DMS114 treated with DMSO at 0.1 percent for 48 hours (cell line): ENCODE data around the gene PODNL1.

Experiments
- DNase-seq: peaks from one replicate; lab custom pipeline; 2025; ENCODE audit not compliant: unreplicated experiment; lab: John Stamatoyannopoulos, UW

Gene PODNL1

DNA sequence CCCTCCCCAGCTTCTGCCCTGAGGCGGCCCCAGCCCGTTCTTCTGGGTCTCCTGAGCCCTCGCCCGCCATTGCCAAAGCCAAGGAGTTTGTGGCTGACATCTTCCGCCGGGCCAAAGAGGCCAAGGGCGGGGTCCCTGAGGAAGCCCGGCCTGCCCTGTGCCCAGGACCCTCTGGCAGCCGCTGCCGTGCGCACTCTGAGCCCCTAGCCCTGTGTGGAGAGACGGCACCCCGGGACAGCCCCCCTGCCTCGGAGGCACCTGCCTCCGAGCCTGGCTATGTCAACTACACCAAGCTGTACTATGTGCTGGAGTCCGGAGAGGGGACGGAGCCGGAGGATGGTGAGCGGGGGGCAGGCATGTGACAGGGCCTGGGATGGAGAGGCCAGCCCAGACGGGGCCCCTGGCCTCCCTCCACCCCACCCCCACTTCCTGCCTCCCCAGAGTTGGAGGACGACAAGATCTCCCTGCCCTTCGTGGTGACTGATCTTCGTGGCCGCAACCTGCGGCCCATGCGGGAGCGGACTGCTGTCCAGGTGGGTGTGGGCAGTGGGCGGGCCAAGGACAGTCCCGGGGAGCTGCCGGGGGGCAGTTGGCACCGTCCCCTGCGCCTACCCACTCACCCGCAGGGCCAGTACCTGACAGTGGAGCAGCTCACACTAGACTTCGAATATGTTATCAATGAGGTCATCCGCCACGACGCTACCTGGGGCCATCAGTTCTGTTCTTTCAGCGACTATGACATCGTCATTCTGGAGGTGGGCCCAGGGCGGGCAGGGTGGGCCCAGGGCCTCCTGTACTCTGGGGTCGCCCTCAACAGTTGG lies 21.1 kb upstream of the PODNL1 start:
- DNase-seq: no peak

DNA sequence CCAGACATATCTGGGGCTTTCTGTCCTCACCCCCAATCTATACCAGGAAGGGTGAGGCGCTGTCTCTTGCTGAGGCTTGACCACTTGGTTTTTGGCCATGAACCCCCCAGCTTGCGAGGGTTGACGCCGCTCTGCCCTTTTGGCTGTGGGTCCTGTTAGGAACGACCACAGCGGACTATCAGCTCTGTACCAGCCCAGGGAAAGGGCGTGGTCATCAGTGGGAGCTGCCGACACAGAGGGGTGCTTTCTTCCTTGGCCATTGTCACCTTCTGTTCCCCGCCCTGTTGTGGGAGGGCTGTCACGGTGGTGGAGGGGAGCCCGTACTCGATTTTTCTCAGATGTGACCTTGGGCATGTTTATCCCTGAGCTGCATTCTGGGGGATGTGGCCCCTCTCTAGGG lies 19.8 kb upstream of the PODNL1 start:
- no peak for DNase-seq

DNA sequence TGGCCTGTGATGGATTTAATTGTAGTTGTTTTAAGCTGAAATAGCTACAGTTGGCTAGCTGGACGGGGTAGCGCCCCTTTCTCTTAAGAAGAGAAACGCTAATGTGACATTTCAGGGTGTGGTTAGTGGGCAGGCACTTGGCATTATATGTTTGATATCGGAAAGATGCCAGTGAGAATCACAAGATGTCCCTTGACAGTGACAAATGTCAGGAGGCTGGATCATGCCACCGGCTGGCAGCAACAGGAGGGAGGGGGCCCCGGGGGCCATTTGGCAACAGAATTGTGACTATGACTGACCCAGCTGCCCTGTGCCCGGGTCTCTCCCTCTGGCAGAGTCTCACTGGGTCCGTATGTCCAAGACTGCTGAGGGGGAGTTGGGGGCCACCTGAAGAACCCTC lies 18.8 kb upstream of the PODNL1 start:
- DNase-seq: no peak

DNA sequence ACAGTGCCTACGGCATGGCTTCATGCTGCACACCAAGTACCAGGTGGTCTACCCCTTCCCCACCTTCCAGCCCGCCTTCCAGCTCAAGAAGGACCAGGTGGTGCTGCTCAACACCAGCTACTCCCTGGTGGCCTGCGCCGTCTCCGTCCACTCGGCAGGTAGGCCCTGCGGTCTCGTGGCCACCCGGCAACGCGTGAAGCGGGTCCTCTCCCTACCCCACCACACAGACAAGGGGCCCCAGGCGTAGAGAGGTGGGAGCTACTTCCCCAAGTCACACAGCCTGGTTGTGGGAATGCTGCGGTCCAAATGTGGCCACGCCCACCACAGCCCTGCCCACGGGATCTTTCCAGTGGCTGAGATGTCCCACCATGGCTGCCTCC lies 18.1 kb upstream of the PODNL1 start:
- no peak for DNase-seq

DNA sequence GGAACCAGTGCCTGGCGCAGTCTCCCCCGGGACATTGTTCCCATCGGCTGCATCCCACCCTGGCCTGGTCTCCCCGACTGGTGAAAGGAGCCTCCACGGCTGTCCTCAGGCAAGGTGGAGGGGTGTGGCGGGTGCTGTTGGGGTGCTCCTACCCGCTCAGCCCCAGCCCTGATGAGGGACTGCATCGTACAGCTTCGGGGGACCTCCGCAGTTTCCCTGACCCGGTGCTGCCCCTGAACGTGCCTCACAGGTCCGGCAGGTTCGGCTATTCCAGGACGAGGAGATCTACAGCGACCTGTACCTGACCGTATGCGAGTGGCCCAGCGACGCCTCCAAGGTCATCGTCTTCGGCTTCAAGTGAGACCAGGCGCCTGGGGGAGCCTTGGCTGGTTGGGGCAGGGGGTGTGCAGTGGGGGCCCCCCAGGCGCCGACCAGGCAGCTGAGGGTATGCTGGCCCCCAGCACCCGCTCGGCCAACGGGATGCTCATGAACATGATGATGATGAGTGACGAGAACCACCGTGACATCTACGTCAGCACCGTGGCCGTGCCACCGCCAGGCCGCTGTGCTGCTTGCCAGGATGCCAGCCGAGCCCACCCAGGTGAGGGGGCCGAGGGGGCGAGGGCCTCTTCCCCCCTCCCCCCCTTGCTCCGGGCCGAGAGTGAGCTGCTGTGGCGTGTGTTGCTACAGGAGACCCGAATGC lies 17.6 kb upstream of the PODNL1 start:
- DNase-seq: no peak

DNA sequence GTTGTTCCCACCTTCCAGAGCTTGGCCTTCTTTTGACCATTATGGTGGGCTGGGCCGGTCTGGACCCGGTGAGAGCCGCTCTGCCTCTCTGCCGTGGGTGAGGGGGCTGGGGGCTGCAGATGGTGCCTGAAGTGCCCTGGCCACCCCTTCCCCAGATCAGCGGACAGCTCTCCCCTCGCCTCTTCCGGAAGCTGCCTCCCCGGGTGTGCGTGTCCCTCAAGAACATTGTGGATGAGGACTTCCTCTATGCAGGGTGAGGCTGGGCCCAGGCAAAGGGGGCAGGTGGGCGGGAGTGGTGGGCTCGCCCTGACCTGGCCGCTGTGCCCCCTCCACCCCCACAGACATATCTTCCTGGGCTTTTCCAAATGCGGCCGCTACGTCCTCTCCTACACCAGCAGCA lies 16.0 kb upstream of the PODNL1 start:
- DNase-seq: no peak

DNA sequence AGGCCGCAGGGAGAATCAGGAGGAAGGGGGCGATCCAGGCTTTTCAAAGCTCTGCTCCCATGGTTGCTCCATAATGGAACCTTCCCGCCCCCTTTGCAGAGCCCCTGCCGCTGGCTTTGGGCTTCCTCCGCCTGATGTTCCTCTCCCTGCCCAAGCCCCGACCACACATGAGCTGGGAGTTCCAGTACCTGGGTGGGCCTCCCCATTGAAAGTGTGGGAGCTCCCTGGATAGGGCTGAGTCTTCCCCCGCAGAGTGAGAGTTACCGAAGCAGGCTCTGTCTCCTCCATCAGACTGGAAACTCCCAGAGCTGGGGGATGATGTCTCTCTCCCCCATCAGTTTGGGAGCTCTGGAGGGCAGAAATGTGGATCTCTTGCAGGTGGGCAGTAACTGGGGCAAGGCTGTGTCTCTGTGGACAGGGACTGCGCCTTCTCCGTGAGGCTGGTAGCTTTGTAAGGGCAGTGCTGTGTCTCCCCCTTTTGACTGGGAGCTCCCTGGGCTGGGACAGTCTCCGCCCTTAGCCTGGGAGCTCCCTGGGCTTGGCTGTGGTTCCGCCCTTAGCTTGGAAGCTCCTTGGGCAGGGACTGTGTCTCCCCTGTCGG lies 14.8 kb upstream of the PODNL1 start:
- no peak for DNase-seq

DNA sequence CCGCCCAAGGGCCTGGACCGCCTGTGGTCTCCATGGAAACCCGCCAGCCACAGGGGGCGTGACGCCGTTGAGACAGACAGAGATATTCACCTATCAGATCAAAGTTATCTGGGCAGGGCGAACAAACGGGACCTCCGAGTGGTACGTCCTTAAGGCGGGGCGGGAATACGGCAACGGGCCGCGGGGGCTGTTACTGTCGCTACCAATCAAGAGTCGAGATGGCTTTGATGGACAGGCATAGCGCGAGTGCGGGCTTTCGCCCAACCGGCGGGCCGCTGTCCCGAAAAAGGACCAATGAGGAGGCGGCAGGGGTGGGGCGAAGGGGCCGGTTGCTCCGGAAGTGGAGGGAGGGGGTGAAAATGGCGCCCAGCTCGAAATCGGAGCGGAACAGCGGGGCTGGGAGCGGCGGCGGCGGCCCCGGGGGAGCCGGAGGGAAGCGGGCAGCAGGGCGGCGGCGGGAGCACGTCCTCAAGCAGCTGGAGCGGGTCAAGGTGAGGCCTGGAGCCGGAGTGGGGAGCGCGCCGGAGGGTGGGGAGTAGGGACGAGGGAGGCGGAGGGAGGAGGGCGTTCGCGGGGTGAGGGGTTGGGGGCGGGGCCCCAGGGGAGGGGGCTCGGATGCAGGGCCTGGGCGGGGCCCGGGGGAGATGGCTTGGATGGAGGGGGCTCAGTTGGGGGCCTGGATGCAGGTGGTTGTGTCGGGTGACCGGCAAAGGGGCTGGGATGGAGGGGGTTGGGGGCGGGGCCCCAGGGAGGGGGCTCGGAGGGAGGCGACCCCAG lies 14.1 kb upstream of the PODNL1 start, which contains the start of gene DCAF15:
Gene DCAF15, plus strand, starts transcription at position 356 of the 777 bp plus-strand sequence. Its CDS starts 4 bp downstream, at position 360.
- DNase-seq: peak; percentile 92

DNA sequence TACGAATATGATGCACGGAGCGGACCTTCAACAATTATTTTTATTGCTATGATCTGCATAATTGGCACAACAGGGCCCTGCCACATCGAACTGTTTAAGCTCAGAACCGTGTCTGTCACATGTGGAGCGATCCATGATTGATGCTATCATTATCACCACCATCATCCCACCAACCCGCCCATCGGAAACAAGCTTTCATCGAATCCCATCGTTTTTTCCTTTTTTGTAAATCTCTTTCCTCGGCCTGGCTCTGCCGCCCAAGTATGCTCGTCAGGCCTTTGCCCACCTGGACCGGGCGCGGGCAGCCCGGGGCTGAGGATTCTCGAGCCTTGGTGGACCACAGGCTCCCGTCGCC lies 13.6 kb upstream of the PODNL1 start:
- no peak for DNase-seq

DNA sequence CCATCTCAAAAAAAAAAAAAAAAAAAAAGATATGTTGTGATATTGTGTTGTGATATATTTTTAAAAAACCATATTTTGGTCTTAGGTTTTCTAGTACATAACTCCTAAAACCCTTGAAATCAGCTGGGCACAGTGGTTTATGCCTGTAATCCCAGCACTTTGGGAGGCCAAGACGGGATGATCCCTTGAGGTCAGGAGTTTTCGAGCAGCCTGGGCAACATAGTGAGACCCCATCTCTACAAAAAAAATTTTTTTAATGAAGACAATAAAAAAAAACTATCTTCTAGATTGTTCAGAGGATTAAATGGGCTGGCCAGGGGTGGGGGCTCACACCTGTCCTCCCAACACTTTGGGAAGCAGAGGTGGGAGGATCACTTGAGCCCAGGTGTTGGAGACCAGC lies 12.8 kb upstream of the PODNL1 start:
- no peak for DNase-seq

DNA sequence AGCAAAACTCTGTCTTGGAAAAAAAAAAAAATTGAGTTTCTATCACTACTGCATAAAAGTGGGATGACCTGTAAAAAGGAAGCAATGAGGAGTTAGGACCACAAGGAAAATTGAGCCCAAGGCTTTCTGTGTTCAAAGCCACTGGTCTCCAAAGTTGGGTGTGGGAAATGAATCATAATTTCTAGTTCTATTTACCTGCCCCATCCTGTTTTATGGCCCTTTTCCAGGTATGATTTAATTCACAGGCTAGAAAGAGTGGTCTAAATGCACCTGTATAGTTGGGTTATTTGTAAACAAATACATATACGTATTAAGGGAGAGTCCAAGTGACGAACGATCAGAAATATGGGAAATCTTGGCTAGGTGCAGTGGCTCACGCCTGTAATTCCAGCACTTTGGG lies 8.2 kb upstream of the PODNL1 start:
- DNase-seq: no peak

DNA sequence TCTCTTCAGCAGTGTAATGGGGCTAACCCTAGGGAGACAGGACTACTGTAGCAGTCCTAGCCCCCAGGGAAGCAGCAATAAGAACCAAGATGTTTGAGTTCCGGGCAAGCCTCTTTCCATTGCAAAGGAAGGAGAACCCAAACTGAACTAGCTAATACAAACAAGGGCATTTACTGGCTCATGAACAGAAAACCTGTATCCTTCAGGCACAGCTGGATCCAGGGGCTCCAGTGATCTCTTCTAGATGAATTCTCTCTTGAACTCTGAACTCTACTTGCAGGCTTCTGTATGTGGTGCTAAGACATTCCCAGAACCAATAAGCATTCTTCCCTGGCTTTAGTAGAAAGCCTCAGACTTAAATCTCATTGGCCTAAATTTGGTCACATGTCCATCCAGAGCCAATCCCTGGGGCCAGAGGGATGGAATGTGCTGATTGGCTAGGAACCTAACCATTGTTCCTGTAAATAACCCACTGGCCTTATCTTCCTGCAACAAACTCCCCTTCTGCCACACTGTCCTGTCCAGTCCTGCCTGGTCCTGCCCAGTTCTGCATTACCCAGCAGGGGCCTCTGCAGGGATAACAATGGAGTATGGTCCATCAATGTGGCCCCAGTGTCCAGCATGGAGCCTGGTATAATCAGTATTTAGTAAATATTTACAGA lies 3.9 kb upstream of the PODNL1 start:
- no peak for DNase-seq

DNA sequence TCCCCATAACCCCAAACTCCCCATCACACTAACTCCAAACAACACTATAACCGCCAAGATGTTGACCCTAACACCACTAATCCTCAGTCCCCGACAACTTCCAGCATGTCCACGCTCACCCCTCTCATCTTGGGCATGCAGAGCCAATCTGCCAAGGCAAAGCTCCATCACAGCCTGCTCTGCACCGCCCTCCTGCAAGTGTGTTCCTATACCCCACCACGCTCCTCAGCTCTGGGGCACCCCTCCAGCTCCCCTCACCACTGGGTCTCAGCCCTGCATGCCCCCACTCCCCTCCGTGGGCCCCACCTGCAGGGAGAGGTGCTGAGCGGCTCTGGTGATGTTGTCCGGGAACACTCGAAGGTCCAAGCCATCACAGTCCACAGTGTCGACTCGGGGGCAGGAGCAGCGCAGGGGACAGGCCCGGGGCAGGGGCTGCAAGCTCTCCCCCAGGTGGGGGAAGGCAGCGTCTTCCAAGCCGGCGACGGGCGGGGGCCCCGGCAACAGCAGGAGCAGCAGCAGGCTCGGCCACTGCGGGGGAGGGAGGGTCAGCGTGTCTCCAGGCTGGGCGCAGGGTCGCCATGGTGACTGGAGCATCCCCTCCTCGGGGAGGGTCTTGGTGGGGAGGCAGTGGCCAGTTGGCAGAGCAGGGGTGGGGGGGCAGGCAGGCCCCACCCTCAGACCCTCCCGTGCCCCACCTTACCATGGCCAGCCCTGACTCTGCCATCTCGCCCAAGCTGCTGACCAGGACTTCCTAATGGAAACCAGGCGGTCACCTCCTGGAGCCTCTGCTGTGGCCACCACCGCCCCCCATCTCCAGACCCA lies 527 bp downstream of the PODNL1 start:
- no peak for DNase-seq

DNA sequence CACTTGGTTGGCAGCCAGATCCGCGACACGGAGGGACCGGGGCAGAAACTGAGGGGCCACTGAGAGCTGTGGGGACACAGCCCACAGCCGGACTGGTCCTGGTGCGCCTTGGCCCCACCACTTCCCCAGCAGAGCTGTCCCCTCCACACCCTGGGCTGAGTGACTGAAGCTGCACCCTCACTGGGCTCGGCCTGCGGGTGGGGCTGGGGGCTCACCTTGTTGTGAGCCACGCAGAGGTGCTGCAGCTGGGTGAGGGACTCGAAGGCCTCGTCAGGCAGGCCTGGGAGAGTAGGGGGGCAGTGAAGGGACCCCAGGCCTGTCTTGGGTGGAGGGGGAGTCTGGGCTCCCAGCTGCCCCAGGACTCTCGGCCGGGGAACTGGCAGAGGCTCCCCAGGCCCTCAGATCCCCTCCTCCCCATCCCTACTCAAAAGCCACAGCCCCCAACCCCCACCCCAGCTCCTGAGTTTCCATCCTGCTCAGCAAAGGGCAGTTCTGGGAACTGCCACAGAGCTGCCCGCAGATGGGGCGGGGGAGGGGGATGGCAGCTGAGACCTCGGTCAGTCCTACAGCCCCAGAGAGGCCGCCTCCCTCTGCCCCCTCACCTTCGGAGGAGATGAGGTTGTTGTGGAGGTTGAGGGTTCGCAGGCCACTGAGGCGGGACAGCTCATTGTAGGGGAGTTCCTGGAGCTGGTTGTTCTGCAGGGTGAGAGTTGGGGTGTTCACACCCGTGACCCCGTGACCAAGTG lies 2.3 kb downstream of the PODNL1 start:
- no peak for DNase-seq

DNA sequence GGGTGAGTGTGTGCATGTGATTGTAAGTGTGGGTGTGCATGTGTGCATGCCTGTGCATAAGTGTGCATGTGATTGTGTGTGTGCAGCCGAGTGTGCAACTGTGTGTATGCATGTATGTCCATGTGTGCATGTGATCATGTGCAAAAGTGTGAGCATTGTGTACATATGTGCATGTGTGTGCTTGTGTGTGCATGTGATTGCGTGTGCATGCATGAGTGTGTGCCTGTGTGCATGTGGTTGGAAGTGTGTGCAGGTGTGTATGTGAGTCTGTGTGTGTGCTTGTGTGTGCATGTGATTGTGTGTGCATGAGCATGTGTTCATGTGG lies 3.5 kb downstream of the PODNL1 start:
- DNase-seq: no peak

DNA sequence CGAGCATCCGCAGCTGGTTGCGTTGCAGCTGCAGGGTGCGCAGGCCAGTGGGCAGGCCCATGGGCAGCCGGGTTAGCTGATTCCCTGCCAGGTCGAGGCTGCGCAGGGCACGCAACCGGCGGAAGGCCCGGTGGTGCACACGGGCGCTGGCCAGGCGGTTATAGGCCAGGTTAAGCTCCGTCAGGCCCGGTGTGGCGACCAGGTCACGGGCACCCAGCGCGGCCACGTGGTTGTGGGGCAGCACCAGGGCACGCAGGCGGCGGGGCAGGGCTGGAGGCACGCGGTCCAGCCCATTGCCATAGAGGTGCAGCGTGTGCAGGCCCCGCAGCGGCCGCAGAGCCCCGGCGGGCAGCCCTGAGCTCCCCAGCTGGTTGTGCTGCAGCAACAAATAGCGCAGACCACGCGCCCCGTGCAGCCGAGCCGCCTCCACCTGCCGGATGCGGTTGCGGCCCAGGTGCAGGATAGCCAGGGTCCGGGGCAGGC lies 5.3 kb downstream of the PODNL1 start:
- no peak for DNase-seq

DNA sequence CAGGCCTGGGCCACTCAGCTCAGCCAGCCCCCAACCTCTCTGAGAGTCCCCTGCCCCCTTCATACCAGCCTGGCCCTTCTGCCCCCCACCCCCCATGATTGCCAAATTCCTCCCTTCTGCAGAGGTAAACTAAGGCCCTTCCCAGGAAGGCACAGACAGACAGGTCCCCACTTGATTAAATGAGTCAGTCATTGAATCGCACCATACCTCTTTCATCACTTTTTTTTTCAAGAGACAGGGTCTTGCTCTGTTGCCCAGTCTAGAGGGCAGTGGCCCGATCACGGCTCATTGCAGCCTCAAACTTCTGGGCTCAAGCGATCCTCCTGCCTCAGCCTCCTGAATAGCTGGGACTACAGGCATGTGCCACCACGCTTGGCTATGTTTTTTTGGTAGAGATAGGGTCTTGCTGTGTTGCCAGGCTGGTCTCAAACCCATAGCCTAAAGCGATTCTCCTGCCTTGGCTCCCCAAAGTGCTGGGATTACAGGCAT lies 6.0 kb downstream of the PODNL1 start:
- DNase-seq: no peak

DNA sequence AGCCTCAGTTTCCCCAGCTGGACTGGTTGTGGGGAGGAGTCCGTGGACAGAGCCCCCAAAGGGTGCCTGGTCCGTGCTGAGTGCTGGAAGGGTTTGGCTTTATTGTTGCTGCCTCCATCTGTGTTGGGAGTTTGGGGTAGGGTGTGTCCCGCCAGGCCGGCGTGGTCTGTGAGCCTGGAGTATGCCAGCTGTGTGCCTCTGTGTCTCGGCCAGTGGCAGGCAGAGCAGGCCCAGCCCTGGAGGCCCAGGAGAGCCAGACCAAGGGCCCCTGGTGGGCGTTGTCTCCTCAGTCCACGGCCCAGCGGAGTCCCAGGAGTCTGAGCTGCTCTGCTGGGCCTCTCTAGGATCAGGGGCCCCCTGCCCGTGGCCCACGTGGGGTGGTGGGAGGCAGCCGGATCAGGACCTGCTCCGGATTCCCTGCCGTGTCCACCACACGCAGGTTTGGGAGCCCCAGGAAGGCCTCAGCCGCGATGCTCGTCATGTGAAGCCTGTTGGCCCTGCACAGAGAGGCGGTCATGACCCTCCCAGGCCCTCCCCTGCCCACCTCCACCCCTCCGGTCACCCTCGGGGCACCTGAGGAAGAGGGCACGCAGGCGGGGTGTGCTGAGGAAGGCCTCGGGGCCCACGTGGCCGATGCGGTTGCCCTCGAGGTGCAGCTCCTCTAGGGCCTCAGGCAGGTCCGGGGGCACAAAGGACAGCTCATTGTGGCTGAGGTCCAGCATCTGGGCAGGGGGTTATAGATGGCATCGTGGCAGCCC lies 6.6 kb downstream of the PODNL1 start:
- no peak for DNase-seq

DNA sequence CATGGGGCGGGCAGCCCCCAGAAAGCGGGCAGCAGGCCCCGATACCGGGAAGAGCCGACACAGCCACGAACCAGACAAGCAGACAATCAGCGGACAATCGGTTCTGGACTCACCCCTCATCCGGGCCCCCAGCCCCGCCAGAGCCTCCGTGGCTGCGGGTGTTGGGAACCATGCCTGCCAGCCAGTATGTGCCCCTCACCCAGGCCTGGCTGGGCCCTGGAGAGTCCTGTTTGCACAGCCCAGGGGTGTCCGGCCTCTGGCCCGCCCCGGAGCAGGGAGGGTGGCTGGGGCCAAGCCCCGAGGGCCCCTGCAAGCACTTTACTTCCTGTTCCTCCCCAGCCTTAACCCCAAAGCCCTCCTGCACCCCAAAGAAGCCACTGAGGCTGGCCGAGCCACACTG lies 7.8 kb downstream of the PODNL1 start:
- DNase-seq: no peak
